ACC112 (cell line): ENCODE measurements around the gene FSIP1.

Experiments used
- H2AFZ ChIP-seq: fragments of 200-600 bp; sonication (generic); one replicate; pipeline ENCODE4 v1.6.0; 2017; ENCODE audit warnings: antibody characterized with exemption, low read length; ENCODE audit not compliant: unreplicated experiment
- H3K27ac ChIP-seq: fragments of 200-600 bp; sonication (generic); 2 replicates; pipeline ENCODE4 v1.5.1; 2014; ENCODE audit warnings: low read depth, mild to moderate bottlenecking, antibody characterized with exemption, low read length, moderate library complexity
- H3K27me3 ChIP-seq: fragments of 200-600 bp; sonication (generic); 2 replicates; pipeline ENCODE4 v1.6.1; 2014; ENCODE audit warnings: mild to moderate bottlenecking, antibody characterized with exemption, low read length, moderate library complexity, mixed read lengths; ENCODE audit not compliant: insufficient read depth
- H3K36me3 ChIP-seq: fragments of 200-600 bp; sonication (generic); 2 replicates; pipeline ENCODE4 v1.6.1; 2016; ENCODE audit warnings: mild to moderate bottlenecking, antibody characterized with exemption, low read length, moderate library complexity, mixed read lengths; ENCODE audit not compliant: insufficient read depth
- H3K4me1 ChIP-seq: fragments of 200-600 bp; sonication (generic); one replicate; pipeline ENCODE4 v1.6.1; 2016; ENCODE audit warnings: low read length, mixed read lengths; ENCODE audit not compliant: insufficient read depth, unreplicated experiment, control insufficient read depth
- H3K4me3 ChIP-seq: fragments of 200-600 bp; sonication (generic); 2 replicates; pipeline ENCODE4 v1.5.1; 2014; ENCODE audit warnings: mild to moderate bottlenecking, low read depth, low read length
- H3K79me2 ChIP-seq: fragments of 200-600 bp; sonication (generic); one replicate; pipeline ENCODE4 v1.6.0; 2016; ENCODE audit warnings: low read length; ENCODE audit not compliant: control insufficient read depth, unreplicated experiment, insufficient read depth

The FSIP1 gene

DNA sequence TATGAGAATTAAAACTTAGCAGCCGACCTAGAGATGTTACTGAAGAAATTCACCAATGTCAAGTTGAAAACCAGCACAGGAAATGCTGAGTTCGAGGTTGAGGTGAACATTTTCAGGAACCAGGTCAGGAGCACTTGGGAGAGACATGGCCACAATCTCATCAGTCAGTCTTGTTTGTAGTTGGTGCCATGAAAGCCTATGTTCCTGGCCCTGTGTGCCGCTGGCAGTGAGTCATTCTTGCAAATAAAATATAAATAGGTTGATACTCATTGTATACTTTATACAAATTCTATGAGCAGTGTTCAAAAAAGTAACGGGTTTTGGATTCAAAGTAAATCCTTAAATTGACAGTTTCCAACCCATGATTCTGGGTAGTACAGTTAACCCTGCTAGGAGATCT, 1.5 kb upstream of the FSIP1 start:
- Histone ChIP-seq H2AFZ (no peak overlapping the region), H3K27ac (peak overlapping the region; percentile 9; the same call in 1 of the 2 replicates), H3K36me3 (no peaks in the 10 kb centered on the region), H3K4me3 (peak overlapping the region; percentile 92), H3K27me3 (no peaks in the 10 kb centered on the region), H3K4me1 (peaks cover 50% of the 10 kb centered on the region), H3K79me2 (peaks cover 15% of the 10 kb centered on the region)

DNA sequence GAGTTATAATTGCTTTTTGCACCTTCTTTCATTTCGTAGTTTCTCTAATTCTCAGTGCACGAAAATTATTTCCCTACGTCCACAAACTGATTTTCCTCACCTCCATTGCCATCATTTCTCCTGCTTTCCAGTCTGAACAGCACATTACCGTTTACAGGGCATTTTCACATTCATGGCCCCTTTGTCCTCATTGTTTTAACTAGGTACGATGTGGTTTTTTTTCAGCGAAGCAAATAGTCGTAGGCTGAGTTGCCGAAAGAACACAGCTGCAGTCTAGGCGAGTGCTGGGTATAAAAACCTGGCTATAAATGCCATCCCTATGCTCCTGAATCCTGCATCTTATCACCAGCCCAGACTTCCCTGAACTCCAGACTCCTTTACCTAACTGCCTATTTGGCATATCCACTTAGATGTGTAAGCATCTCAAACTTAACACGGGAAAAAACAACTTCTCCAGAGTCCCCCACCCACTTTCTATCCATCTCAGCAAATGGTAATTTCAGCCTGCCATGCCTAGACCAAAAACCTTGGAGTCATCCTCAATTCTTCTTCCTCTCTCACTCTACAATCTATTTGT, 691 bp upstream of the FSIP1 start:
- peak overlapping the region; percentile 69 for H2AFZ ChIP-seq
- H3K79me2 ChIP-seq, result peaks cover 15% of the 10 kb centered on the region
- H3K27ac ChIP-seq, result peak overlapping the region; percentile 66; the same call in 1 of the 2 replicates
- H3K4me1 ChIP-seq, result peaks cover 43% of the 10 kb centered on the region
- H3K36me3 ChIP-seq, result no peaks in the 10 kb centered on the region
- peak overlapping the region; percentile 92 for H3K4me3 ChIP-seq
- no peaks in the 10 kb centered on the region for H3K27me3 ChIP-seq

DNA sequence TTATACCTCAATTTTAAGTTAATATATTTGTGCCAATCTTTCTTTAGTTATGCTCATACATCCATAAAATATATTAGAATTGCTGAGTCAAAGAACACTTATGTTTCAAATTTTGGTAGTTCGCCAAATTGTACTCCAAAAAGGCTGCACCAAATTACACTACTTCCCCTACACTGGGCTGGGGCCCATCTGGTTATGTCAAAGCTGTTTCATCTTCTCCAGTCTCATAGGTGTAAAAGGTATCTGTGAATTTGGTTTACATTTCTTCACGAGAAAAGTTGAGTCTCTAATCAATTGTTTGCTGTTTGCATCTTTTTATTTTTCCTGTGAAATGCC, 706 bp downstream of the FSIP1 start:
- Histone ChIP-seq H3K4me1 (peaks cover 29% of the 10 kb centered on the region), H3K36me3 (no peaks in the 10 kb centered on the region), H3K4me3 (peak overlapping the region; percentile 92), H2AFZ (peak overlapping the region; percentile 99), H3K79me2 (peaks cover 15% of the 10 kb centered on the region), H3K27me3 (no peaks in the 10 kb centered on the region), H3K27ac (peak overlapping the region; percentile 46)

DNA sequence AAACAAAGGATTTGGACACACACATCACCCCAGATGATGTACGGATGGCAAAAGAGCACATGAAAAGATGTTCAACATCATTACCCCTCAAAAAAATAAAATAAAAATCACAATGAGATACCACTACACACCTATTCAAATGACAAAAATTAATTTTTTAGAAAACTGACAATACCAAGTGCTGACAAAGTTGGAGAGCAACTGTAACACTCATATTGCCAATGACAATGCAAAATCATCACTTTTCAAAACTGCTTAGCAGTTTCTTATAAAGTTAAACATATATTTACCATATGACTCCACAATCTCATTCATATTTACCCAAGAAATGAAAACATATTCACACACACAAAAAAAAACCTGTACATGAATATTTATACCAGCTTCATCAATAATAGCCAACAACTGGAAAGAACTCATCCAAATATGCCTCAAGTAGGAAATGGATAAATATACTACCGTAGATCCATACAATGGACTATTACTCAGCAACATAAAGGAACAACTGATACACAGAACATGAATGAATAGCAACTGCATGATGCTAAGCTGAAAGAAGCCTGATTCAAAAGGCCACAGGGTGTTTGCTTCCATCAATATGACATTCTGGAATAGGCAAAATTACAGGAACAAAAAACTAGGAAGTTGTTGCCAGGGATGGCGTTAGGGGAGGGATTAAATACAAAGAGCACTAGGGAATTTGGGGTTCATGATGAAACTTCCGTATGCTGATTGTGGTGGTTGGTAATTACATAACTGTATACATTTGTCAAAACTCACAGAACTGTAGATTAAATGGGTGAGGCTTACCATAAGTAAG, 1.3 kb downstream of the FSIP1 start:
- peaks cover 26% of the 10 kb centered on the region for H3K4me1 ChIP-seq
- H3K27ac ChIP-seq, result no peak overlapping the region
- peaks cover 15% of the 10 kb centered on the region for H3K79me2 ChIP-seq
- H2AFZ ChIP-seq, result no peak overlapping the region
- no peaks in the 10 kb centered on the region for H3K27me3 ChIP-seq
- H3K36me3 ChIP-seq, result no peaks in the 10 kb centered on the region
- peak overlapping the region; percentile 92 for H3K4me3 ChIP-seq

DNA sequence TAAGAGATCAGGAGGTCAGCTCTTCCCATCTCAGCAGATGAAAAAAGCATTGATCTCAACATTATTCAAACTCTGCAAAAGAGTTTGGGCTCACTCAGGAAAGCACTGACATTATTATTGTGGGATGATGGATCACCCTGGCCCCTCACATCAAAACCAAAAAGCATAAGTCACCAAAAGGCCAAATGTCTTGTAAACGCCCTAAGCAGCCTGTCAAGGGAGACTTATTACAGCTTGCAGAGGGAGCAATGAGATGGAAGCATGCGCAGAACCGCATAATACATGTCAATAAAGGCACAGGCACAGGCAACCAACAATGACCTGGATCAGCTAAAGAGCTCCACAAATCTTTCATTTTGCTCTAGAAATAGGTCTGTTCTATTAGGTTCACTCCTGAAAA, 4.6 kb downstream of the FSIP1 start:
- Histone ChIP-seq H3K27ac (no peak overlapping the region), H2AFZ (no peak overlapping the region), H3K36me3 (no peaks in the 10 kb centered on the region), H3K4me3 (no peak overlapping the region), H3K4me1 (no peaks in the 10 kb centered on the region), H3K27me3 (no peaks in the 10 kb centered on the region), H3K79me2 (no peaks in the 10 kb centered on the region)

DNA sequence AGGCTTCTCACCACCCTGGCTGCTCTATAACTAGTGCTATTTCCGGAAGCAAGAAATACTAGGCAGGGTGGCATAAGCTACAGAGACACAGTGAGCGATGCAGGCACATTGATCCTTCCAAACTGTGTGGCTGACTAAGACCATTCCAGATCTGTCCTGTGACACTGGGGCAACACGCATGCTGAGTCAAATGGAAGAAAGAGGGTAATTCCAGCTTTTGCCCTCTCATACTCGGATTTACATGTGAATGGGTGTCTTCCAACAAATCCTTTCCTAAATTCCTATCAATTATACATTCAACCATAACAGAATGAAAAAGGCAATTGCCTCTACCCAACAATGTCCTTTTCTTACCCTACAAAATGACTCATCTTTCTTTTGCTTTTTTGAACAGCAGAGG, 5.1 kb downstream of the FSIP1 start:
- H3K79me2 ChIP-seq, result no peaks in the 10 kb centered on the region
- H3K36me3 ChIP-seq, result no peaks in the 10 kb centered on the region
- no peak overlapping the region for H2AFZ ChIP-seq
- no peaks in the 10 kb centered on the region for H3K4me1 ChIP-seq
- H3K27me3 ChIP-seq, result no peaks in the 10 kb centered on the region
- H3K27ac ChIP-seq, result no peak overlapping the region
- H3K4me3 ChIP-seq, result no peak overlapping the region

DNA sequence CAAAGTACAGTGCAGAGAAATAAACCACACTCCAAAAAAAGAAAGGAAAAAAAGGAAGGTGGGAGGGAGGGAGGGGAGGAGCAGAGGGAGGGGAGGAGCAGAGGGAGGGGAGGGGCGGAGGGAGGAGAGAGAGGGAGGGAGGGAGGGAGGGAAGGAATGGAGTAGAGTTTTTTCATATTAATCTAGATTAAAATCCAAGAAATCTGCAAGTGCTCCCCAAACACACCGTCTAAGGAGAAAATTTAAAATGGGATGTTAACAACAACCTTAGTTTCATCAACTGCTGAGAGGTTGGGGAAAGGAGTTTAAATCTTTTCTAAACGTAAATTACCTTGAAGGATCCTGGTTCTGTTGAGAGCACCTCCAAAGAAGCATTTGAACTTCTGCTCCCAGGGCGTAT, 6.6 kb downstream of the FSIP1 start:
- H3K36me3 ChIP-seq, result no peaks in the 10 kb centered on the region
- no peak overlapping the region for H3K4me3 ChIP-seq
- no peak overlapping the region for H2AFZ ChIP-seq
- peaks cover 3% of the 10 kb centered on the region for H3K4me1 ChIP-seq
- H3K27me3 ChIP-seq, result no peaks in the 10 kb centered on the region
- no peaks in the 10 kb centered on the region for H3K79me2 ChIP-seq
- no peak overlapping the region for H3K27ac ChIP-seq

DNA sequence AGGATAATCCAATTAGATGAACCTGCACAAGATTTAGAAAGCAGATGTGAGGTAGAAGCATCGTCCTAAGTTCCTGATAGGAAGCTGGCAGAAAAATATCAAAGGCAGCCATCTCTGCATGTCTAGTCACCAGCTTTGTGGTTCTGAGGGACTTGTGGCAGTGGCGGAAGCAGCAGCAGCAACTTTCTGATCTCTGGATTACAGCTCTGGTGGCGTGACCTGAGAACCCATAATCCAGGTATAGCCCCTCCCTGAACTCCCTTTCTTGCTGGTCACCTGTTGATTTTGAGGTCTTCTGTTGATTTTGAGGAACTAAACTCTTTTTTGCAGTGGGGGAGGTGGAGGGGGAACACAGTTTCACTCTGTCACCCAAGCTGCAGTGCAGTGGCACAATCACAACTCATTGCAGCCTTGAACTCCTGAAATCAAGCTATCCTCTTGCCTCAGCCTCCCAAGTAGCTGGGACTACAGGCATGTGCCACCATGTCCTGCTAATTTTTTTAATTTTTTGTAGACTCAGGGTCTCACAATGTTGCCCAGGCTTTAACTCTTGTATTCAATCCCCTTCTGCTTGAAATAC, 7.9 kb downstream of the FSIP1 start:
- H3K79me2 ChIP-seq, result no peaks in the 10 kb centered on the region
- no peak overlapping the region for H2AFZ ChIP-seq
- no peak overlapping the region for H3K27ac ChIP-seq
- peaks cover 7% of the 10 kb centered on the region for H3K4me1 ChIP-seq
- H3K27me3 ChIP-seq, result no peaks in the 10 kb centered on the region
- H3K4me3 ChIP-seq, result no peak overlapping the region
- no peaks in the 10 kb centered on the region for H3K36me3 ChIP-seq

DNA sequence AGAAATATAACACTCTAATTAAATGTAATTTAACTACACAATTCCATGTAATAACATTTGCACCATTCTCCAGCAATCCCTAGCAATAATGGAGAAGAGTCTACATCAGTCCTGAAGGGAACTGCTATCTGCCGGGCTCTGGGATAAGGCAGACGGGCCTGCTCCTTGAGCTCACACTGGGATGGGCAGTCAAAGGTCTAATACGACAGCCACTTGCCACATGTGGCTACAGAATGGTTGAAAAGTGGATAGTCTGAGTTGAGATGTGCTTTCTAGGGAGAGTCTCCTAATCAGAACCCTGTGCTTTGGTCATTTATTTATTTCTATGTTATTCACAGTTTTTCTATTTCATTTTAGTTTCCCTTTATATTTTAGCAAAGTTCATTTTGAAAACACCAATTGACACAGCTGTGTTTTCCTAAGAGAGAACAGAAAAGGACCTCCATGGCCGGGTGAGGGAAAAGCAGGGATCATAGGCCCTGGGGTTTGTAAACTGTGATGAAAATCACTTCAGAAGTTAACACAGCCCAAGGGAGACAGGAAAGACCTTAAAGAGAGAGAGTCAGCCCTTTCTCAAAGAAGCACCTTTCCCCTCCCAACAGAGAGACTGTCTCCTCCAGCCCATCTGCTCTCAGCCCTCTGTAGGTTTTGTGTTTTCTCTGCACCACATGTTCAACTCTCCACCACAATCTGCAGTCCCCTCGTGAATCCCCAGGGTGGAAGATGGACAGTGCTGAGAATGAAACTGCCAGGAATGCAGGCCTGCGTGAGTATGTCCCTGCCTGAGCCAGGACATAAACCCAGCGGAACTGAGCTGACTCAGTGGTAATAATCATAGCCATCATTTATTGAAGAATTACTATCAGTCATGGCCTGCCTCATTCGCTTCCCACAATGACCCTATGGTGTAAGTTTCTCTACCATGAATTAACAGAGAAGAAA, 11.6 kb downstream of the FSIP1 start:
- H3K4me1 ChIP-seq, result peaks cover 7% of the 10 kb centered on the region
- H2AFZ ChIP-seq, result peak overlapping the region; percentile 97
- peak overlapping the region; percentile 52 for H3K4me3 ChIP-seq
- no peaks in the 10 kb centered on the region; the same call in 1 of the 2 replicates for H3K36me3 ChIP-seq
- peak overlapping the region; percentile 69 for H3K27ac ChIP-seq
- H3K79me2 ChIP-seq, result no peaks in the 10 kb centered on the region
- H3K27me3 ChIP-seq, result no peaks in the 10 kb centered on the region

DNA sequence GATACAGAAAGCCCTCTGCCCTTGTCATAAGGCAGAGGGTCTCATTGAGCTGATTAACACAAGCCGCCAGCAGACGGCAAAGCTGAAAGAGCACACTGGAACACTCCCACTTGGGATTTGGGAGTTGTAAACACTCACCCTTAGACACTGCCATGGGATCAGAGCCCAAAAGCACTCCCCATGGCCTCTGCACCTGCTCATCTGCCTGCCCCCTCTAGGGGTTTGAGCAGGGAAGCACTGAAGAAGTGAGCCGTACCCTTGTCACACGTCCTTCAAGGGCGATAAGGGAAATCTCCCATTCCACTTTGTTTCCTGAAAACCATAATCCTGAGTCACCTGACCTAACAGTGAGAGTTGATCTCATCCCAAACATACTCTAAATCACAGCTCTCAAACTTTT, 14.7 kb downstream of the FSIP1 start:
- no peaks in the 10 kb centered on the region for H3K27me3 ChIP-seq
- peaks cover 7% of the 10 kb centered on the region for H3K4me1 ChIP-seq
- H3K79me2 ChIP-seq, result no peaks in the 10 kb centered on the region
- H3K4me3 ChIP-seq, result no peak overlapping the region
- H3K27ac ChIP-seq, result no peak overlapping the region
- no peaks in the 10 kb centered on the region; the same call in 1 of the 2 replicates for H3K36me3 ChIP-seq
- H2AFZ ChIP-seq, result no peak overlapping the region
